ENCODE measurements around the gene PMF1. TPM values are rescaled to one million over a fixed set of nuclear protein-coding genes. Genes with fewer than 3 reads are reported as not detected.
A peak's percentile ranks its signal among the peaks of the same experiment; 100 is the strongest.

Gene PMF1
- total and polyA plus RNA-seq, 2 experiments from 2014 or later: 112 to 118 TPM

DNA sequence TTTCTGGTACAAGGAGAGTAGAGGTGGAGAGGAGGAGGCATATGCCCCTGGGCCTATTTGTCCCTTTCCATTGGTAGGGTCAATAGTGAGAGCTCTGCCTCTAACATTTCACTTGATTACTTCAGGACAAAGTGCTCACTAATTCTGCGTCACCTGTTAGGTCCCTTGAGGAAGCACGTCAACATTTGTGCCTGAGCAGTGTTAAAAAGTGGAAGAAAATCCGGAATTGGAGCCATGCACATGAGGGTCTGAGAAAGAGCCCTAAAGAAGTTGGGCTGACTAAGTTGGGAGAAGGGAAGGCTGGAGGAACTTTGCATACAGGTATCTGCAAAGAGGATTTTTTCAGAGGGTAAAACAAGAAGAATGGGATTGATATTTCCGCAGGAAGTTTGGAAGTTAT, 17.0 kb upstream of the PMF1 start:
- H3K4me3 Mint-ChIP-seq: peak overlapping the region; percentile 46
- H3K9me2 ChIP-seq (ENCODE audit: insufficient read depth): no peaks in the 10 kb centered on the region
- H3K36me3 ChIP-seq (ENCODE audit: insufficient read depth): no peaks in the 10 kb centered on the region; the same call in 1 of the 2 replicates
- no peaks in the 10 kb centered on the region; the same call in 2 of the 3 replicates for H3K9me3 Mint-ChIP-seq
- peaks cover 60% of the 10 kb centered on the region for H3K79me2 ChIP-seq (replicated peaks; ENCODE audit: insufficient read depth)
- H3K4me2 ChIP-seq: 0 out of 2 replicates have a peak overlapping the region, but pooled peaks have one; percentile 32
- no peak overlapping the region for H2AFZ ChIP-seq
- peaks cover 13% of the 10 kb centered on the region for H3K4me1 ChIP-seq (ENCODE audit: insufficient read depth)
- peaks cover 22% of the 10 kb centered on the region for H3K36me3 Mint-ChIP-seq (ENCODE audit: low read depth)
- peaks cover 14% of the 10 kb centered on the region for H3K27me3 Mint-ChIP-seq (ENCODE audit: insufficient read depth, low read depth, poor library complexity)
- peaks cover 31% of the 10 kb centered on the region for H3K4me1 Mint-ChIP-seq
- no peak overlapping the region for H3K27ac ChIP-seq (ENCODE audit: low read depth)
- H3F3A ChIP-seq (replicated peaks; ENCODE audit: low read depth): 0 out of 2 replicates have a peak, but pooled peaks cover 15% of the 10 kb centered on the region
- TF ChIP-seq CREB1 (CRISPR knock-in tag; IDR thresholded peaks at IDR 0.05; ENCODE audit: low read depth) (no peak), EZH2phosphoT487 (IDR thresholded peaks at IDR 0.05; ENCODE audit: unreplicated experiment) (no peak), EZH2 (IDR thresholded peaks at IDR 0.05; ENCODE audit: low read depth, unreplicated experiment) (no peak), ZNF331 (CRISPR knock-in tag; IDR thresholded peaks at IDR 0.05; ENCODE audit: low read depth) (no peak), STAT1 (IDR thresholded peaks at IDR 0.05; ENCODE audit: unreplicated experiment) (no peak), POLR2AphosphoS5 (IDR thresholded peaks at IDR 0.05; ENCODE audit: low read depth) (no peak), JUNB (IDR thresholded peaks at IDR 0.05; ENCODE audit: unreplicated experiment) (no peak), NANOG (IDR thresholded peaks at IDR 0.05; ENCODE audit: borderline replicate concordance) (no peak), ZNF114 (CRISPR knock-in tag; IDR thresholded peaks at IDR 0.05) (no peak)
- TF ChIP-seq, protein P1, sequence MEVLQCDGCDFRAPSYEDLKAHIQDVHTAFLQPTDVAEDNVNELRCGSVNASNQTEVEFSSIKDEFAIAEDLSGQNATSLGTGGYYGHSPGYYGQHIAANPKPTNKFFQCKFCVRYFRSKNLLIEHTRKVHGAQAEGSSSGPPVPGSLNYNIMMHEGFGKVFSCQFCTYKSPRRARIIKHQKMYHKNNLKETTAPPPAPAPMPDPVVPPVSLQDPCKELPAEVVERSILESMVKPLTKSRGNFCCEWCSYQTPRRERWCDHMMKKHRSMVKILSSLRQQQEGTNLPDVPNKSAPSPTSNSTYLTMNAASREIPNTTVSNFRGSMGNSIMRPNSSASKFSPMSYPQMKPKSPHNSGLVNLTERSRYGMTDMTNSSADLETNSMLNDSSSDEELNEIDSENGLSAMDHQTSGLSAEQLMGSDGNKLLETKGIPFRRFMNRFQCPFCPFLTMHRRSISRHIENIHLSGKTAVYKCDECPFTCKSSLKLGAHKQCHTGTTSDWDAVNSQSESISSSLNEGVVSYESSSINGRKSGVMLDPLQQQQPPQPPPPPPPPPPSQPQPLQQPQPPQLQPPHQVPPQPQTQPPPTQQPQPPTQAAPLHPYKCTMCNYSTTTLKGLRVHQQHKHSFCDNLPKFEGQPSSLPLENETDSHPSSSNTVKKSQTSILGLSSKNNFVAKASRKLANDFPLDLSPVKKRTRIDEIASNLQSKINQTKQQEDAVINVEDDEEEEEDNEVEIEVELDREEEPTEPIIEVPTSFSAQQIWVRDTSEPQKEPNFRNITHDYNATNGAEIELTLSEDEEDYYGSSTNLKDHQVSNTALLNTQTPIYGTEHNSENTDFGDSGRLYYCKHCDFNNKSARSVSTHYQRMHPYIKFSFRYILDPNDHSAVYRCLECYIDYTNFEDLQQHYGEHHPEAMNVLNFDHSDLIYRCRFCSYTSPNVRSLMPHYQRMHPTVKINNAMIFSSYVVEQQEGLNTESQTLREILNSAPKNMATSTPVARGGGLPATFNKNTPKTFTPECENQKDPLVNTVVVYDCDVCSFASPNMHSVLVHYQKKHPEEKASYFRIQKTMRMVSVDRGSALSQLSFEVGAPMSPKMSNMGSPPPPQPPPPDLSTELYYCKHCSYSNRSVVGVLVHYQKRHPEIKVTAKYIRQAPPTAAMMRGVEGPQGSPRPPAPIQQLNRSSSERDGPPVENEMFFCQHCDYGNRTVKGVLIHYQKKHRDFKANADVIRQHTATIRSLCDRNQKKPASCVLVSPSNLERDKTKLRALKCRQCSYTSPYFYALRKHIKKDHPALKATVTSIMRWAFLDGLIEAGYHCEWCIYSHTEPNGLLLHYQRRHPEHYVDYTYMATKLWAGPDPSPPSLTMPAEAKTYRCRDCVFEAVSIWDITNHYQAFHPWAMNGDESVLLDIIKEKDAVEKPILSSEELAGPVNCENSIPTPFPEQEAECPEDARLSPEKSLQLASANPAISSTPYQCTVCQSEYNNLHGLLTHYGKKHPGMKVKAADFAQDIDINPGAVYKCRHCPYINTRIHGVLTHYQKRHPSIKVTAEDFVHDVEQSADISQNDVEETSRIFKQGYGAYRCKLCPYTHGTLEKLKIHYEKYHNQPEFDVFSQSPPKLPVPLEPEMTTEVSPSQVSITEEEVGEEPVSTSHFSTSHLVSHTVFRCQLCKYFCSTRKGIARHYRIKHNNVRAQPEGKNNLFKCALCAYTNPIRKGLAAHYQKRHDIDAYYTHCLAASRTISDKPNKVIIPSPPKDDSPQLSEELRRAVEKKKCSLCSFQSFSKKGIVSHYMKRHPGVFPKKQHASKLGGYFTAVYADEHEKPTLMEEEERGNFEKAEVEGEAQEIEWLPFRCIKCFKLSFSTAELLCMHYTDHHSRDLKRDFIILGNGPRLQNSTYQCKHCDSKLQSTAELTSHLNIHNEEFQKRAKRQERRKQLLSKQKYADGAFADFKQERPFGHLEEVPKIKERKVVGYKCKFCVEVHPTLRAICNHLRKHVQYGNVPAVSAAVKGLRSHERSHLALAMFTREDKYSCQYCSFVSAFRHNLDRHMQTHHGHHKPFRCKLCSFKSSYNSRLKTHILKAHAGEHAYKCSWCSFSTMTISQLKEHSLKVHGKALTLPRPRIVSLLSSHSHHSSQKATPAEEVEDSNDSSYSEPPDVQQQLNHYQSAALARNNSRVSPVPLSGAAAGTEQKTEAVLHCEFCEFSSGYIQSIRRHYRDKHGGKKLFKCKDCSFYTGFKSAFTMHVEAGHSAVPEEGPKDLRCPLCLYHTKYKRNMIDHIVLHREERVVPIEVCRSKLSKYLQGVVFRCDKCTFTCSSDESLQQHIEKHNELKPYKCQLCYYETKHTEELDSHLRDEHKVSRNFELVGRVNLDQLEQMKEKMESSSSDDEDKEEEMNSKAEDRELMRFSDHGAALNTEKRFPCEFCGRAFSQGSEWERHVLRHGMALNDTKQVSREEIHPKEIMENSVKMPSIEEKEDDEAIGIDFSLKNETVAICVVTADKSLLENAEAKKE (CRISPR knock-in tag; IDR thresholded peaks at IDR 0.05): no peak
- TF ChIP-seq, protein P2, sequence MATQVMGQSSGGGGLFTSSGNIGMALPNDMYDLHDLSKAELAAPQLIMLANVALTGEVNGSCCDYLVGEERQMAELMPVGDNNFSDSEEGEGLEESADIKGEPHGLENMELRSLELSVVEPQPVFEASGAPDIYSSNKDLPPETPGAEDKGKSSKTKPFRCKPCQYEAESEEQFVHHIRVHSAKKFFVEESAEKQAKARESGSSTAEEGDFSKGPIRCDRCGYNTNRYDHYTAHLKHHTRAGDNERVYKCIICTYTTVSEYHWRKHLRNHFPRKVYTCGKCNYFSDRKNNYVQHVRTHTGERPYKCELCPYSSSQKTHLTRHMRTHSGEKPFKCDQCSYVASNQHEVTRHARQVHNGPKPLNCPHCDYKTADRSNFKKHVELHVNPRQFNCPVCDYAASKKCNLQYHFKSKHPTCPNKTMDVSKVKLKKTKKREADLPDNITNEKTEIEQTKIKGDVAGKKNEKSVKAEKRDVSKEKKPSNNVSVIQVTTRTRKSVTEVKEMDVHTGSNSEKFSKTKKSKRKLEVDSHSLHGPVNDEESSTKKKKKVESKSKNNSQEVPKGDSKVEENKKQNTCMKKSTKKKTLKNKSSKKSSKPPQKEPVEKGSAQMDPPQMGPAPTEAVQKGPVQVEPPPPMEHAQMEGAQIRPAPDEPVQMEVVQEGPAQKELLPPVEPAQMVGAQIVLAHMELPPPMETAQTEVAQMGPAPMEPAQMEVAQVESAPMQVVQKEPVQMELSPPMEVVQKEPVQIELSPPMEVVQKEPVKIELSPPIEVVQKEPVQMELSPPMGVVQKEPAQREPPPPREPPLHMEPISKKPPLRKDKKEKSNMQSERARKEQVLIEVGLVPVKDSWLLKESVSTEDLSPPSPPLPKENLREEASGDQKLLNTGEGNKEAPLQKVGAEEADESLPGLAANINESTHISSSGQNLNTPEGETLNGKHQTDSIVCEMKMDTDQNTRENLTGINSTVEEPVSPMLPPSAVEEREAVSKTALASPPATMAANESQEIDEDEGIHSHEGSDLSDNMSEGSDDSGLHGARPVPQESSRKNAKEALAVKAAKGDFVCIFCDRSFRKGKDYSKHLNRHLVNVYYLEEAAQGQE (IDR thresholded peaks at IDR 0.05; ENCODE audit: unreplicated experiment): no peak
- TF ChIP-seq, protein P3, sequence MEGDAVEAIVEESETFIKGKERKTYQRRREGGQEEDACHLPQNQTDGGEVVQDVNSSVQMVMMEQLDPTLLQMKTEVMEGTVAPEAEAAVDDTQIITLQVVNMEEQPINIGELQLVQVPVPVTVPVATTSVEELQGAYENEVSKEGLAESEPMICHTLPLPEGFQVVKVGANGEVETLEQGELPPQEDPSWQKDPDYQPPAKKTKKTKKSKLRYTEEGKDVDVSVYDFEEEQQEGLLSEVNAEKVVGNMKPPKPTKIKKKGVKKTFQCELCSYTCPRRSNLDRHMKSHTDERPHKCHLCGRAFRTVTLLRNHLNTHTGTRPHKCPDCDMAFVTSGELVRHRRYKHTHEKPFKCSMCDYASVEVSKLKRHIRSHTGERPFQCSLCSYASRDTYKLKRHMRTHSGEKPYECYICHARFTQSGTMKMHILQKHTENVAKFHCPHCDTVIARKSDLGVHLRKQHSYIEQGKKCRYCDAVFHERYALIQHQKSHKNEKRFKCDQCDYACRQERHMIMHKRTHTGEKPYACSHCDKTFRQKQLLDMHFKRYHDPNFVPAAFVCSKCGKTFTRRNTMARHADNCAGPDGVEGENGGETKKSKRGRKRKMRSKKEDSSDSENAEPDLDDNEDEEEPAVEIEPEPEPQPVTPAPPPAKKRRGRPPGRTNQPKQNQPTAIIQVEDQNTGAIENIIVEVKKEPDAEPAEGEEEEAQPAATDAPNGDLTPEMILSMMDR (conservative IDR thresholded peaks at IDR 0.05; ENCODE audit: low read depth in 2 of 2): no peak
- TF ChIP-seq, protein P4, sequence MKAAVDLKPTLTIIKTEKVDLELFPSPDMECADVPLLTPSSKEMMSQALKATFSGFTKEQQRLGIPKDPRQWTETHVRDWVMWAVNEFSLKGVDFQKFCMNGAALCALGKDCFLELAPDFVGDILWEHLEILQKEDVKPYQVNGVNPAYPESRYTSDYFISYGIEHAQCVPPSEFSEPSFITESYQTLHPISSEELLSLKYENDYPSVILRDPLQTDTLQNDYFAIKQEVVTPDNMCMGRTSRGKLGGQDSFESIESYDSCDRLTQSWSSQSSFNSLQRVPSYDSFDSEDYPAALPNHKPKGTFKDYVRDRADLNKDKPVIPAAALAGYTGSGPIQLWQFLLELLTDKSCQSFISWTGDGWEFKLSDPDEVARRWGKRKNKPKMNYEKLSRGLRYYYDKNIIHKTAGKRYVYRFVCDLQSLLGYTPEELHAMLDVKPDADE (IDR thresholded peaks at IDR 0.05): no peak
- H3K27ac Mint-ChIP-seq: no peak overlapping the region
- no peak overlapping the region for H3K4me3 ChIP-seq
- ATAC-seq: no peak
- H4K20me1 ChIP-seq (replicated peaks; ENCODE audit: insufficient read depth): peaks cover 7% of the 10 kb centered on the region
- no peak for DNase-seq (ENCODE audit: low spot score)
- H3K27me3 ChIP-seq (ENCODE audit: insufficient read depth): no peaks in the 10 kb centered on the region
